HG03045 (cell line): Measurements from ENCODE around the gene DNM3.

Experiments used
- ATAC-seq: cut with Tn5 transposase; IDR thresholded peaks from one replicate; pipeline ENCODE4 v1.9.1; 2021; ENCODE audit warnings: mild to moderate bottlenecking, moderate library complexity; ENCODE audit not compliant: unreplicated experiment

DNM3 gene

GRCh38 chr1:171966426-171967220, 125.3 kb downstream of the DNM3 start:
- ATAC-seq, result no peak

GRCh38 chr1:171969226-171969625, 127.9 kb downstream of the DNM3 start:
- no peak for ATAC-seq

GRCh38 chr1:171969813-171970212, 128.5 kb downstream of the DNM3 start:
- no peak for ATAC-seq

GRCh38 chr1:171972846-171973245, 131.5 kb downstream of the DNM3 start:
- no peak for ATAC-seq

- ATAC-seq, result no peak
Observed at GRCh38 chr1:171973421-171973820, 132.1 kb downstream of the DNM3 start.

- no peak for ATAC-seq
Observed at GRCh38 chr1:171981303-171981702, 140.0 kb downstream of the DNM3 start.

- no peak for ATAC-seq
Observed at GRCh38 chr1:171983584-171983983, 142.3 kb downstream of the DNM3 start.

GRCh38 chr1:171984262-171984661, 143.0 kb downstream of the DNM3 start:
- no peak for ATAC-seq

GRCh38 chr1:171984850-171985485, 143.7 kb downstream of the DNM3 start:
- no peak for ATAC-seq

GRCh38 chr1:171985639-171986038, 144.3 kb downstream of the DNM3 start:
- no peak for ATAC-seq

GRCh38 chr1:171988243-171988885, 147.1 kb downstream of the DNM3 start:
- no peak for ATAC-seq

- no peak for ATAC-seq
Observed at GRCh38 chr1:171990371-171990770, 149.1 kb downstream of the DNM3 start.

GRCh38 chr1:171994293-171994692, 153.0 kb downstream of the DNM3 start:
- ATAC-seq, result no peak

GRCh38 chr1:171995573-171995972, 154.3 kb downstream of the DNM3 start:
- no peak for ATAC-seq

GRCh38 chr1:171997936-171998335, 156.6 kb downstream of the DNM3 start:
- ATAC-seq, result no peak

GRCh38 chr1:171998711-171999110, 157.4 kb downstream of the DNM3 start:
- no peak for ATAC-seq

- no peak for ATAC-seq
Observed at GRCh38 chr1:171999756-172000155, 158.5 kb downstream of the DNM3 start.

GRCh38 chr1:172001288-172001687, 160.0 kb downstream of the DNM3 start:
- ATAC-seq, result no peak

GRCh38 chr1:172002725-172003345, 161.5 kb downstream of the DNM3 start:
- no peak for ATAC-seq

GRCh38 chr1:172003766-172004530, 162.7 kb downstream of the DNM3 start:
- no peak for ATAC-seq

GRCh38 chr1:172004671-172005070, 163.4 kb downstream of the DNM3 start:
- ATAC-seq, result no peak
